ENCODE measurements around the gene PBX4. TPM values are rescaled to one million over a fixed set of nuclear protein-coding genes. Genes with fewer than 3 reads are reported as not detected.

The PBX4 gene
- total and polyA plus RNA-seq, 2 experiments from 2014 or later: 2.6 to 4.1 TPM

DNA sequence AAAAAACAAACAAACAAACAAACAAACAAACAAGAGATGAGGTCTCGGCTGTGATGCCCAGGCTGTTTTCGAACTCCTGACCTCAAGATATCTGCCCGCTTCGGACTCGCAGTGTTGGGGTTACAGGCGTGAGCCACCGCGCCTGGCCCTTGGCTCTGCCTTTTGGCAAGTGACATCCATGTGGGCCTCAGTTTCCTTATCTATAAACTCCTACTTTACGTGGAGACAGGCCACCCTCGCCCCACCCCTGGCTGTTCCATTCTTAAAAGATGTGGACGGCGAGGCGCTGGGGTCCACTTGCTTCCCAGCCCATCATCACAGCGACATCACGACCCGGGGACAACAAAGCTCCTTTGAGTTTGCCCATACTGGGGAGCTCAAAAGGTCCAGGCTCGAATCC, 104.8 kb downstream of the PBX4 start (continued):
- no peak for TF ChIP-seq ZNF462 (CRISPR knock-in tag; IDR thresholded peaks at IDR 0.05)
- no peak for TF ChIP-seq ZNF114 (CRISPR knock-in tag; IDR thresholded peaks at IDR 0.05)
- TF ChIP-seq, protein P1, sequence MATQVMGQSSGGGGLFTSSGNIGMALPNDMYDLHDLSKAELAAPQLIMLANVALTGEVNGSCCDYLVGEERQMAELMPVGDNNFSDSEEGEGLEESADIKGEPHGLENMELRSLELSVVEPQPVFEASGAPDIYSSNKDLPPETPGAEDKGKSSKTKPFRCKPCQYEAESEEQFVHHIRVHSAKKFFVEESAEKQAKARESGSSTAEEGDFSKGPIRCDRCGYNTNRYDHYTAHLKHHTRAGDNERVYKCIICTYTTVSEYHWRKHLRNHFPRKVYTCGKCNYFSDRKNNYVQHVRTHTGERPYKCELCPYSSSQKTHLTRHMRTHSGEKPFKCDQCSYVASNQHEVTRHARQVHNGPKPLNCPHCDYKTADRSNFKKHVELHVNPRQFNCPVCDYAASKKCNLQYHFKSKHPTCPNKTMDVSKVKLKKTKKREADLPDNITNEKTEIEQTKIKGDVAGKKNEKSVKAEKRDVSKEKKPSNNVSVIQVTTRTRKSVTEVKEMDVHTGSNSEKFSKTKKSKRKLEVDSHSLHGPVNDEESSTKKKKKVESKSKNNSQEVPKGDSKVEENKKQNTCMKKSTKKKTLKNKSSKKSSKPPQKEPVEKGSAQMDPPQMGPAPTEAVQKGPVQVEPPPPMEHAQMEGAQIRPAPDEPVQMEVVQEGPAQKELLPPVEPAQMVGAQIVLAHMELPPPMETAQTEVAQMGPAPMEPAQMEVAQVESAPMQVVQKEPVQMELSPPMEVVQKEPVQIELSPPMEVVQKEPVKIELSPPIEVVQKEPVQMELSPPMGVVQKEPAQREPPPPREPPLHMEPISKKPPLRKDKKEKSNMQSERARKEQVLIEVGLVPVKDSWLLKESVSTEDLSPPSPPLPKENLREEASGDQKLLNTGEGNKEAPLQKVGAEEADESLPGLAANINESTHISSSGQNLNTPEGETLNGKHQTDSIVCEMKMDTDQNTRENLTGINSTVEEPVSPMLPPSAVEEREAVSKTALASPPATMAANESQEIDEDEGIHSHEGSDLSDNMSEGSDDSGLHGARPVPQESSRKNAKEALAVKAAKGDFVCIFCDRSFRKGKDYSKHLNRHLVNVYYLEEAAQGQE (IDR thresholded peaks at IDR 0.05; ENCODE audit: unreplicated experiment): no peak

Other genes starting within 250 kb of the PBX4 start
- gene GATAD2A, start 213.0 kb downstream of the PBX4 start, total RNA-seq (2014; rRNA removed; shearing (Covaris generic)): 123 and 151 TPM in 2 replicates
- gene GATAD2A, start 213.0 kb downstream of the PBX4 start, polyA plus RNA-seq (2016; fragmentation: Nextera tagmentation; extraction: Ambion mirVana): 40.0 and 49.2 TPM in 2 replicates
- 4.5 and 4.9 TPM in 2 replicates for gene TSSK6, start 103.1 kb downstream of the PBX4 start, total RNA-seq (2014; rRNA removed; shearing (Covaris generic))
- 0.28 and 0.63 TPM in 2 replicates for gene TSSK6, start 103.1 kb downstream of the PBX4 start, polyA plus RNA-seq (2016; fragmentation: Nextera tagmentation; extraction: Ambion mirVana)
- gene NDUFA13, start 102.5 kb downstream of the PBX4 start, total RNA-seq (2014; rRNA removed; shearing (Covaris generic)): 37.6 and 143 TPM in 2 replicates
- gene NDUFA13, start 102.5 kb downstream of the PBX4 start, polyA plus RNA-seq (2016; fragmentation: Nextera tagmentation; extraction: Ambion mirVana): 598 and 619 TPM in 2 replicates
- 0.85 and 3.5 TPM in 2 replicates for gene YJEFN3, start 89.8 kb downstream of the PBX4 start, total RNA-seq (2014; rRNA removed; shearing (Covaris generic))
- gene YJEFN3, start 89.8 kb downstream of the PBX4 start, polyA plus RNA-seq (2016; fragmentation: Nextera tagmentation; extraction: Ambion mirVana): 3.7 and 6.5 TPM in 2 replicates
- 17.0 and 21.6 TPM in 2 replicates for gene CILP2, start 80.4 kb downstream of the PBX4 start, total RNA-seq (2014; rRNA removed; shearing (Covaris generic))
- 4.0 and 5.0 TPM in 2 replicates for gene CILP2, start 80.4 kb downstream of the PBX4 start, polyA plus RNA-seq (2016; fragmentation: Nextera tagmentation; extraction: Ambion mirVana)
- 49.5 and 63.1 TPM in 2 replicates for gene LPAR2, start 9.5 kb upstream of the PBX4 start, total RNA-seq (2014; rRNA removed; shearing (Covaris generic))
- 35.8 and 39.4 TPM in 2 replicates for gene LPAR2, start 9.5 kb upstream of the PBX4 start, polyA plus RNA-seq (2016; fragmentation: Nextera tagmentation; extraction: Ambion mirVana)
- gene GMIP, start 25.0 kb upstream of the PBX4 start, total RNA-seq (2014; rRNA removed; shearing (Covaris generic)): 19.8 and 22.1 TPM in 2 replicates
- 5.1 and 6.2 TPM in 2 replicates for gene GMIP, start 25.0 kb upstream of the PBX4 start, polyA plus RNA-seq (2016; fragmentation: Nextera tagmentation; extraction: Ambion mirVana)
- 109 and 307 TPM in 2 replicates for gene ATP13A1, start 45.0 kb upstream of the PBX4 start, total RNA-seq (2014; rRNA removed; shearing (Covaris generic))
- gene ATP13A1, start 45.0 kb upstream of the PBX4 start, polyA plus RNA-seq (2016; fragmentation: Nextera tagmentation; extraction: Ambion mirVana): 38.1 and 41.5 TPM in 2 replicates
- gene ZNF101, start 50.2 kb upstream of the PBX4 start, total RNA-seq (2014; rRNA removed; shearing (Covaris generic)): 46.4 and 51.0 TPM in 2 replicates
- gene ZNF101, start 50.2 kb upstream of the PBX4 start, polyA plus RNA-seq (2016; fragmentation: Nextera tagmentation; extraction: Ambion mirVana): 47.9 and 52.9 TPM in 2 replicates
- gene ZNF14, start 114.4 kb upstream of the PBX4 start, total RNA-seq (2014; rRNA removed; shearing (Covaris generic)): 9.4 and 10.2 TPM in 2 replicates
- gene ZNF14, start 114.4 kb upstream of the PBX4 start, polyA plus RNA-seq (2016; fragmentation: Nextera tagmentation; extraction: Ambion mirVana): 3.0 and 4.6 TPM in 2 replicates
- 24.7 and 26.0 TPM in 2 replicates for gene ZNF506, start 203.1 kb upstream of the PBX4 start, total RNA-seq (2014; rRNA removed; shearing (Covaris generic))
- gene ZNF506, start 203.1 kb upstream of the PBX4 start, polyA plus RNA-seq (2016; fragmentation: Nextera tagmentation; extraction: Ambion mirVana): 30.4 and 42.1 TPM in 2 replicates
- 44.7 and 58.2 TPM in 2 replicates for gene ZNF253, start 247.2 kb upstream of the PBX4 start, total RNA-seq (2014; rRNA removed; shearing (Covaris generic))
- 17.6 and 31.4 TPM in 2 replicates for gene ZNF253, start 247.2 kb upstream of the PBX4 start, polyA plus RNA-seq (2016; fragmentation: Nextera tagmentation; extraction: Ambion mirVana)

Measured in GM23338 (cell line).